Measurements from ENCODE around the gene SPRY2.

Gene SPRY2

GRCh38 chr13:80363890-80364503 is 23.1 kb upstream of the SPRY2 start:
- H3K4me3 ChIP-seq (ENCODE audit: control insufficient read depth, low read depth, low read length), result no peak overlapping the region
- TF ChIP-seq CTCF (conservative IDR thresholded peaks at IDR 0.05; ENCODE audit: control insufficient read depth, insufficient read depth, low read depth, low read length), result peak; percentile 80
- DNase-seq (ENCODE audit: low read depth), result peak; percentile 48

- no peak overlapping the region for H3K4me3 ChIP-seq (ENCODE audit: control insufficient read depth, low read depth, low read length)
- no peak for DNase-seq (ENCODE audit: low read depth)
- TF ChIP-seq CTCF (conservative IDR thresholded peaks at IDR 0.05; ENCODE audit: control insufficient read depth, insufficient read depth, low read depth, low read length), result no peak
Observed at GRCh38 chr13:80362481-80362880, 21.6 kb upstream of the SPRY2 start.

GRCh38 chr13:80361883-80362327 is 21.0 kb upstream of the SPRY2 start:
- DNase-seq (ENCODE audit: low read depth), result no peak
- TF ChIP-seq CTCF (conservative IDR thresholded peaks at IDR 0.05; ENCODE audit: control insufficient read depth, insufficient read depth, low read depth, low read length), result no peak
- no peak overlapping the region for H3K4me3 ChIP-seq (ENCODE audit: control insufficient read depth, low read depth, low read length)

- TF ChIP-seq CTCF (conservative IDR thresholded peaks at IDR 0.05; ENCODE audit: control insufficient read depth, insufficient read depth, low read depth, low read length), result no peak
- H3K4me3 ChIP-seq (ENCODE audit: control insufficient read depth, low read depth, low read length), result no peak overlapping the region
- DNase-seq (ENCODE audit: low read depth), result no peak
Observed at GRCh38 chr13:80361298-80361697, 20.4 kb upstream of the SPRY2 start.

GRCh38 chr13:80360453-80360800 is 19.5 kb upstream of the SPRY2 start:
- no peak for TF ChIP-seq CTCF (conservative IDR thresholded peaks at IDR 0.05; ENCODE audit: control insufficient read depth, insufficient read depth, low read depth, low read length)
- H3K4me3 ChIP-seq (ENCODE audit: control insufficient read depth, low read depth, low read length), result no peak overlapping the region
- DNase-seq (ENCODE audit: low read depth), result no peak

- no peak overlapping the region for H3K4me3 ChIP-seq (ENCODE audit: control insufficient read depth, low read depth, low read length)
- no peak for TF ChIP-seq CTCF (conservative IDR thresholded peaks at IDR 0.05; ENCODE audit: control insufficient read depth, insufficient read depth, low read depth, low read length)
- DNase-seq (ENCODE audit: low read depth), result peak; percentile 30
Observed at GRCh38 chr13:80359778-80360452, 19.0 kb upstream of the SPRY2 start.
